ENCODE results near the gene CISTR.
"Not testable (repeated sequence)": the region's sequence is repeated elsewhere in the genome, so short reads cannot be mapped to it uniquely, and the experiment has no call there.

The CISTR gene

DNA sequence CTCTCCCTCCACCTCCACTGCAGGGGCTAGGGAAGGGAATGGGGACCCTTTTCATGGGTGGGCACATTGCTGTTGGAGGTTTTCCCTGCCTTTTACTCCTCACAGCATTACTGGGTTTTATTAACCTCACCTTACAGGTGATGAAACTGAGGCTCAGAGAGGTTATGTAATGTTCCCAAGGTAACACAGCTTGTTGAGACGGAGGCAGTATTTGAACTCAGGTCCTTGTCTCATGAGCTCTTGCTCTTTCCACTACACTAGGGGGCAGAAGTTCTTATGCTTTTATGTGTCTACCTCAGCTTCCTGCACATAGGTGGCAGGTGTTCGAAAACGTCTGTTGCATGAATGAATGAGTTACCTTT lies 11.7 kb downstream of the CISTR start:
- no peak for DNase-seq

DNA sequence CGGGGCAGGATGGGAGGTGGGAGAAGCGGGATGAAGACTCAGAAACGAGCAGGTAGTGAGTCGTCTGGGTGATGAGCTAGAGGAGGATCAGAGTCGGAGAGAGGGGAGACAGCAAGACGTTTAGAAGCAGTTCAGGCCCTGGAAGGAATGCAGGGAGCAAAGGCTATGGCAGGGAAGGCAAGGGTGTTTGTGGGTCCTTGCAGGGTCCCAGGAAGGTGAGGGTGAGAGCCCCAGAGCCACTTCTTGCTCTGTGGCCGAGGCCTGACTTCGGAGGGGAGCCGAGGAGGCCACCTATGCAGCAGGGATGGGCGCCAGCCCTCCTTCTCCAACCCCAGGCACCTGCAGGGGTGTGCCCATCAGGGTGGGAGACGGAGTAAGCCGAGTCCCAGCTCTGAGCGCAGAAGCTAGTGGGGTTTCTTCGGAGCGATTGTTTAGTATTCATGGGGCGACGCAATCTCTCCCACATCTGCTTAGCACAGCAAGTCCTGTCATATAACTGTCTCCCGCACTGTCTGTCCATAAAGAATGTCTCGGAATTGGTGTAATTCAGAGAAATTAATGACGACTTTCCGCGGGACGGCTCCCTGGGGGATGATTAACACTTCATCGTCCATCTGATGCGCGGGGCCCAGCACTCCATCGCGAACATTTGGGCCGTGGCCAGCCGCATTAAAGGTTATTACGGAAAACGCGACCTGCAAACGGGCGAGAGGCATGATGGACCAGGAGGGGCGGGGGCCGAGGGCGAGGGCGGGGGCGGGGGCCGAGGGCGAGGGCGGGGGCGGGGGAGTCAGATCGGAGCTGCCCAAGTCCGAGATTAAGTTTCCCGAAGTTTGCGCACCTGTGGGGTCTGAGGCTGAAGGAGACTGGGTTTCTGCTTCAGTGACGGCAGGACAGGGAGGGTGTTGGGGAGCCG lies 12.3 kb downstream of the CISTR start:
- no peak for DNase-seq

DNA sequence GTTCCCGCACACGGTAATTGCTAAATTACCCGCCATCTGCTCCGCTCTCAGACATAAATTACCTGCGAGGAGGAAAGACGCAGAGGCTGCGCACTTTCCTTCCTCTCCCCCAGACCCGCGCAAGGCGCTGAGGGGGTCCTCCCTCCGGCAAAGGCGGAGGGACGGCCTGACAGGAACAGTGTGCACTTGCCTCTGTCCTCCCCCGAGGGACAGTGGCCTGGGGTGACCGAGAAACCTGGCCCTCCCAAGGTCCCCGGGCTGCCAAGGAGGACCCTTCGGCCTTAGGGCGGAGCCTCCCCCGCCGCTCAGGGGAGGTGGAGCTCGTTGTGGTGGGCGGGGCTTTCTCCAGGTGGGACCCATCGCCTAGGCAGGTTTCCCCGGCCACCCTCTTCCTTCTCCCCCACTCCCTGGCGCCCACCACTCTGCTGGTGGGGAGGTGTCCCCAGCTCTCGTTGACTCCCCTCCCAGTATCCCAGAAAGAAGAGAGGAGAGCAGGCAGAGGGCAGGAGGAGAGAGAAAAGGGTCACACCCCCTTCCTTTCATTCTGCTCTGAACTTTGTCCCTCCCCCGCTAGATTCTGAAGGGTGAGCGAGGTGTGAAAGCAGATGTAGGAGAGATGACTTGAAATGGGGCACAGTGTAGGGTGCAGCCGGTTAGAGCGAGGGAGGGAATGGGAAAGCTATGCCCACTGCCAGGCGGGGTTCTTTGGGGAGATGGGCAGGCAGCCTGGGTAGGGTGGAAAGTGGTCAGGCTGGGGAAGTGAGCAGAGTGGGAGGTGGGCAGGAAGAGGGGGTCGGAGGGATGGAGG lies 13.2 kb downstream of the CISTR start:
- no peak for DNase-seq

DNA sequence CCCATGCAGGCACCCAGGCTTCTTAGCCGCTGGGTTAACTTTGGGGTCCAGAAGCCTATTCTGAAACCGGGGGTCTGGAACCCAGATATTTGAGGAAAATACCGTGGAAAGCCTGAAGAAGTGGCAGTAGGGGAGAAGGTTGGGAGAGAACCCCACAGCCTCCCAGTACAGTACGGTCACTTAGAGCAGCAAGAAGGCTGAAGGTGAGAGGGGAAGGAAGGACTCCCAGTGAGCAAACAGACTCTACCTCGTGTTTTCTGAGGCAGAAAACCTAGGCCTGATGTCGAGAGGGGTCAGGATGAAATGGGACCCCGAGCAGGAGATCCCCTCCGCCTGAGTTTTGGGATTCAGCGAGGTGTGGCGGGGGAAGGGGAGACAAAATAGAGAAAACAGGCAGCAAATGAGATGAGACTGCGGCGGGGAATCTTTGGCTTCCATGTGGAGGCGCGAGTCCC lies 13.8 kb downstream of the CISTR start:
- no peak for DNase-seq

DNA sequence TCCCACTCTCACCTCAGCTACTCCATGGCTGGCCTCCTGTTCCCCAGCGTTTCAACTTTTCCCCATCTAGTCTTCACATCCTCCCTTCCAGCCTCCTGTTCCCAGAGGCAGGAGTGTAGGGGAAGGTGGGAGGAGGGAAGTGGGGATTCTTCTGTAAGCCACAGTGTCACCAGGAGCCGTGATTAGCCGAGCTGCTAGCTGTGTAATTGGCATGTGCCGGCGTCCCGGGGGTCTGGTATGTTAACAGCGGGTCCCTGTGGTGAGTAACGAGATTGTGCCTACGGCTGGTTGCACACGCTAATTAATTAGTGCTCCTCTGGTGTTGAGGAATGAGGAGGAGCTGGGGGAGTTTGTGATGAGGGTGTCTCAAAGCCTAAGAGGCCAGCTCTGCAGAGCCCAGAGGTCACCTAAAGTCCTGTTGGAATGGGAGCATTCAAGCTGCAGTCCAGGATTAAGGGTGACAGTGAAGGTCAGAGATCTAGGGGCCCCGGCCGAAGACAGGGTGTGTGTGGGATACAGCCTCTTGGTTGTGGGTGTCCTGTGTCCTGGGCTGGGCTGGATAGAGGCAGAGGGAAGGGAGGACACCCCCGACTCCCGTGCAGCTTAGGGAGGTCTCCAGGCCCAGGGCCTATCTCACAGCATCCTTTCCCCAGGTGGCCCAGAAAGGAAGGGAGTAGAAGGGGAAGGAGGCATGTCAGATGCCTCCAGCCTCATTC lies 14.5 kb downstream of the CISTR start:
- DNase-seq, result no peak

DNA sequence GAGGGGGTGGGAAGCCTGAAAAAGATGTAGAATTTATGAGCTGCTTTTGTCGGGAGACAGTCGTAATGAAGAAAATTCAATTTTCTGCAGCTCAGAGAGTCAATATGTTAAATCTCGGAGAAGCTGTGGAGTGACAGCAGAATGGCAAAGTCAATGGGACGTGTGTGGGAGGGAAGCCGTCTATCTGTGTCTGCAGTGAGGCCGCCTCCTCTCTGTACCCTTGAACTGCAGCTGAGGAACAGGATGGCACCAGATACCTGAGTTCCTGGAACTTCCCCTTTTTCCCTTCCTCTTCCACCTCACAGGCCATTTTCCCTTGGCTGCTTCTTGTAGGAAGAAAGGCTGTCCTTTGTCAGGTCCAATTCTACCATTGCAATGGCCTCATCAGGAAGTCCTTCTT lies 15.2 kb downstream of the CISTR start:
- DNase-seq, result no peak

DNA sequence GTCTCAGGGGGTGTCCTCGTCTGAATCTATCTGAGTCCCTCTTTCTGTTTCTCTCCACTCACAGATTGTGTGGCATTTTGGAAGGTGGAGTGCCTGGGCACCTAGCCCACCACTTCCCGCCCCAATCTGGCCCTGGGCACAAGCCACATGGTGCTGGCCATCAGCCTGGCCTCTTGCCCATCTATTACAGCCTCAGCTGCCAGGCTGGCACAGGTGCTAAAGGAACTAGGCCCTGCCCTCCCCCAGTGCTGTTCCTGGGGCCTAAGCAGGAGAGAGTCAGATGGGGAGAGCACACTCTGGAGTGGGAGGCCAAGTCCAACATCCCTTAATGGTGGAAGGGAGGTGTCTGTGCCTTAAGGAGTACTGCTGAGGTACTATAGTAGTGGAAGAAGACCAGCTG lies 16.2 kb downstream of the CISTR start:
- no peak for DNase-seq

DNA sequence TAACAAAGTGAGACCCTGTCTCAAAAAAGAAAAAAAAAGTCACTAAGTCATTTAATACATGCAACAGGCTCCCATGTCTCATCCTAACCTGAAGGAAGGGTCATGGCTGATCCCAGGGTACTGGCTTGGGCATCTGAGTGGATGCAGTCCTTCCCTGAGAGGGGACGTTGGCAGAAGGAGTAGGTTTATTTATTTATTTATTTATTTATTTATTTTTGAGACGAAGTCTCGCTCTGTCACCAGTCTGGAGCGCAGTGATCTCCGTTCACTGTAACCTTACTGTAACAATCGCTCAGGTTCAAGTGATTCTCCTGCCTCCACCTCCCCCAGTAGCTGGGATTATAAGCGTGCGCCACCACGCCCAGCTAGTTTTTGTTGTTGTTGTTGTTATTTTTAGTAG lies 17.4 kb downstream of the CISTR start:
- no peak for DNase-seq

DNA sequence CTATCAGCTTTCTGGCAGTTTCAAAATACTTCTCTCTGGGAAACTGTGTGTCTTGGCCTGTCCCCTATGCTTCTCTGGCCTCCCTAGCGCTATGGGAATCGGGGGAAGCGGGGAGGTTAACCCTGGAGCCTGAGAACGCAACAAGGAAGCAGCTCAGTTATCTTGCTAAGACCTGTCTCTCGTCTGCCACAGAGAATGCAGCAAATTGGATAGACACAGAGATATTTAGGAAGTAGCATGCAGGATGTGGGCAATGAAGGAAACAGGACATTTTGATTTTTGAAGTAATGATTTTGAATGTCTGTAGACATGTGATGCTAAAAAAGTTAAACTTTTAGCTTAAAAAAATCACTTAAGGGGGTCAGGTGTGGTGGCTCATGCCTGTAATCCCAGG lies 18.0 kb downstream of the CISTR start:
- peak; percentile 38 for DNase-seq

DNA sequence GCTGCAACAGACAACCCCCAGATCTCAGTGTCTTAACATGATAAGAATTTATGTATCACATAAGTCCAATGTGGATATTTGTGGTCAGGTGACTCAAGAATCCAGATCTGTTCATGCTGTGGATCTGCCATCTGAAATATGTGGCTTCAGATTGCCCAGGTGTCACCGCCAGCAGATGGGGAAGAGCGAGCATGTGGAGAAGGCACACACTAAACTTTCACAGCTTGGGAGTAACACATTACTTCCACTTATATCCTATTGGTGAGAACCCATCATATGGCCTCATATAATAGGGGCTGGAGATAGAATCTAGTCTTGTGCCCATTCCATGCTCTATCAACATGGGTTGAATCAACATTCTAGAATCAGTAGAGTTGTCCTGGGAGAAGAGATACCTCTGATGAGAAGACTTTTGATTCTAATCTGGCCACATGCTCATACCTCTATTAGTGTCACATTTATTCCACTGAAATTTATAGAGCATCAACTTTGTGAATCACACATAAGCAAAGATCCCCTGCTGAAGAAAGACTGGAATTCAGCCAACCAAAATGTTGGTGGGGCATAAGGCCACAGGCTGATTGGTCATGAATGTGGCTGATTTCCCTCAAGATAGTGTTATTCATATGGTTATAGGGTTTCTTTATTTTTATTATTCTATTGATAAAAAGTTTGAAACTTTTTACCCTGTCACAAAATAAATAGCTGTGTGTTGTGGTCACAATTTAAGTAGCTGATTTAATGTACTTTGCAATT lies 18.6 kb downstream of the CISTR start:
- DNase-seq, result no peak

DNA sequence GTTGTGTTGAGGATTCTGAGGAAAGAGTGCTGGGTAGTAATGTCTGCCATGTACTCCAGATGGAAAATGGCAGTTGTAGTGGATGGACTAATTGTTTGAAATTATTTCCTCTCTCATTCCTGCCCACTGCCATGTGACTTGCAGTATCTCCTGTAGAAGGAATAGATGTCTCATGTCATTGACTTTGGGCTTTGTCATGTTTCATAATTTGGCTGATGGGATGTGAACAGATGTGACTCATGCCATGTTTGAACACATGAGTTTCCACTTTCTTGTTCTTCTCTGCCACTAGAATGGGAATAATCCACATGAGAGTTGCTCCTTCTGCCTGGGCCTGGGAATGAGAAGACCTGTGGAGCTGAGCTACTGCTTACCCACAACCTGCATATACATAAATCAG lies 22.1 kb downstream of the CISTR start:
- no peak for DNase-seq

DNA sequence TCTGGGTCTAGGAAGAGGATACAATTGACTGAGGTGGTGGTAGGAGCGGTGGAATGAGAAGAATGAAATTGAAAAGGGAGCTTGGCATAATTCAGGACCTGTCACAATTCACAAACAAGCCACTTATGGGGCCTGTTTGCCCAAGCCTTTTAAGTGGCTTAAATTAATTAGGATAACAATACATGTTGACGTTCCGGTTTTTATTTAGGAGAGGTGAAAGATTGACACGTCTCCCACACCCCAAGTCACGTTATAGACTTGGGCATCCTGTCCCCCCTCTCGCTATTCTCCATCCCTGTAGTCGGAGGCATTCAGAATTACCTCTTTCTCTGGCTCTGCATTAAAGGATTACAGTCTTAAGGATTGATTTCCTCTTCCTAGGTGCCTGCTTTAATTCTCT lies 23.6 kb downstream of the CISTR start:
- no peak for DNase-seq

DNA sequence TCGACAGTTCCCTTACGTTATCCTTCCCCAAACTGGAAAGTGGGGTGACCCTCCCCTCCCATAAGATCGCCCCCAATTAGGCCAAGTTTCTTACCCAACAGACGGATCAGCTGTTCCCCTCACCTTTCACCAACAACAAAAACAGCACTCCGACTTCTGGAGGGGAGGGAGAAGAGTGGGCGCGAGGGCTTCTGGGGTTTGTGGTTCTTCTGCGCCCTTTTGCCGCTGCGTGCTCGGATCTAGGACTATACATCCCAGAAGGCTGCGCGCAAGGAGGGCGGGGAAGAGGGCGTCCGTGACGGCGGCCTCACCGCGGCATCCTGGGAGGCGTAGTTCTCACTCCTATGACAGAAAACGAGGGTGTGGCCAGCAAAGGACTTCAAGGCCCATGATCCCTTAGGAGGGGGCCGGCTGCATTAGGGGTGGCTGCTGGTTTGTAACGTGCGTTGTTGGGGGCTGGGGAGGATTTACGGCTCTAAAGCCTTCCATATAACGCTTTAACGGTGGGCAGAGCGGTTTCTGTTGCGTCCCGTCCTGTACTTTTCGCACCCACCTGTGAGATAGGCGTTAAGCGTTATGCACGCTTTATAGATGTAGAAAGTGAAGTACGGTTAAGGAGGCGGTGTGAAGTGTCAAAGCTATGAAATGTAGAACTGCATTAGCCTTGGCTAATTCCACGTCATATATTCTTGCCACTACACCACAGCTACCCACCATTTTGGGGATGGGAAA lies 24.3 kb downstream of the CISTR start, which contains the start of gene CALCOCO1:
CALCOCO1 (minus strand) TSS at position 143 of the 732 bp plus-strand sequence. CDS start 2,210 bp downstream, outside the sequence.
- peak; percentile 100 for DNase-seq

DNA sequence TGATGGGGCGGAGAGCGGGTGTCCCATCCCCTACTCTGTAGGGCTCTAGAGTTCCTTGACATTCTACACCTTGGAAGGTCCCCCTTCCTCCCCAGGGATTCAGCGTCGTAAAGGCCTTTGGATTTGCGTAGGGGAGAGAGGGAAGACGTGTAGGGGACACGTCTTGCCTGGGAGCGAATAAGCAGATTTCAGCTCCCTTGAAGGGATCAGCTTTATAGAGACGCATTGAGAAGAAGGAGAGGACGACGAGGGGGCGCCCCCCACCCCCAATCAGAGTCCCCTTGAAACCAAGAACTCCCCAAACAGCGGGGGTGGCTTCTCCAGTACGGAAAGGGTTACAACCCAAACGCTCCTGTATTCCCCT lies 24.9 kb downstream of the CISTR start:
- no peak for DNase-seq

DNA sequence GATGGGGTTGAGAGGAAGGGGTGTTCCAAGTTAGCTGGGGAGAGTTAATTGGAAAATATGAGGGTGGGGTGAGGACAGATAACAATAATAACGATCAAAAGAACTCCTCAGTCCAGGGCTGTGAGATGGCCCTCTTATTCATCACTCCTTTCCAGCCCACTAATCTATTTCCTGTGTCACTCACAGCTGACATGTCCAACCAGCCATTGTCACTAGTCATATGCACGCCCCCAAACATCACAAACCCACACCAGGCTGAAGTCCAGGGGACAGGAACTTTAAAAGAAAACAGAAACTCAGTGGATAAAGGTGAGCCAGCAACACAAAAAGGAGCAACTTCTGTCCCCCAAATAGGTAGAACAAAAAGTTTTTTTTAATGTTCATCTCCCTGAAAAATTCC lies 25.4 kb downstream of the CISTR start:
- DNase-seq, result peak; percentile 65

DNA sequence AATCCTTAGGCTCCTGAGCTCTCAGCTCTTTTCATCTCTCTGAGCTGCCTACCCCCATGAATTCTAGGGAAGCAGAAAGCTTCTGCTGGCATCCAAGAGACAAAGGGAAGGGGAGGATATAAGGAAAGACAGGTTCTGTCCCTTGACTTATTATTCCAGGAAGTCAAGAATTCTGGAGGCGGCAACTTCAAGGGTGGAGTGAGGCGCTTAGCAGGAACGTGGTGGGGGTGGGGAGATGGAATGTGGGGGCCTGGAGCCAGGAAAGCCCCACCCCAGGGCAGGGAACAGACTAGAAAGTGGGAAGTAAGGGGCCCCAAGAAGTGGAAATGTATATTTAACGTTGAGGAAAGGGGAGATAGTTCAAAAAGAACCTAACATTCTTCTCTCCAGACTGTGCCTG lies 26.0 kb downstream of the CISTR start:
- DNase-seq, result no peak

DNA sequence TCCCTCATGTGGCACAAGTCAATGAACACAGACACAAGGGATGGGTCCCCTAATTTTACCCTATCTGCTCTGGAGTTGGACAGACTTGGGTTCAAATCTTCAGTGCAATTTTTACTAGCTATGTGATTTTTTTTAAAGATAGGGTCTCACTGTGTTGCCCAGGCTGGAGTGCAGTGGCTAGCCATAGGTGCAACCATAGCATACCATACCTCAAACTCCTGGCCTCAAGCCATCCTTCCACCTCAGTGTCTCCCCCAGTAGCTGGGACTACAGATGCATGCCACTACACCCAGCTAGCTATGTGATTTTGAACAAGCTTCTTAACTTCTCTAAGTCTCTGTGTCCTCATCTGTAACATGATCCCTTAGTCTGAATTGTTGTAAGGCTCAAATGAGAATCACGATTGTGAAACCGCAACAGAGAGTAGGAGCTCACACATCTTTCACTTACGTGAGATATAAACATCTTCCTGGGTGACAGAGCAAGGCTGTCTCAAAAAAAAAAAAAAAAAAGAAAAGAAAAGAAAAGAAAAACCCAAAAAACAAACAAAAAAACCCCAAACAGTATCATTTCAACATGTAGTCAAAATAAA lies 29.2 kb downstream of the CISTR start:
- no peak for DNase-seq

DNA sequence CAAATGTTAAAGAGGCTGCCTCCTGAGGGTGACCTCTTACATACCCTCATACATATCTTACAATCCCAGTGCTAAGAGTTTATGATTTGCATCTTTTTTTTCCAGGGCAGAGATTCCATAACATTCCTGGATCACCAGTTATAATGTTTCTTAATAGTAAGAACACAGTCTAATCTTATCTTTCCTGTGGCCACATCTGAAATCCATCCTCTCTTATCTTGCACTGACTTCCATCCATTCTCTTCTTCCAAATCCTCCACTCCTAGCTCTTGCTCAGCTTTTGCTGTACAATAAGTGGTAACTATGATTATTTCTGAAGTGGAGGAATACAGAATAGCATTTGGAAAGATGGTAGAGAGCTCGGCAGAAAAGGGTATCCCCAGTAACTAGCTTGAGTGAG lies 30.8 kb downstream of the CISTR start:
- no peak for DNase-seq

DNA sequence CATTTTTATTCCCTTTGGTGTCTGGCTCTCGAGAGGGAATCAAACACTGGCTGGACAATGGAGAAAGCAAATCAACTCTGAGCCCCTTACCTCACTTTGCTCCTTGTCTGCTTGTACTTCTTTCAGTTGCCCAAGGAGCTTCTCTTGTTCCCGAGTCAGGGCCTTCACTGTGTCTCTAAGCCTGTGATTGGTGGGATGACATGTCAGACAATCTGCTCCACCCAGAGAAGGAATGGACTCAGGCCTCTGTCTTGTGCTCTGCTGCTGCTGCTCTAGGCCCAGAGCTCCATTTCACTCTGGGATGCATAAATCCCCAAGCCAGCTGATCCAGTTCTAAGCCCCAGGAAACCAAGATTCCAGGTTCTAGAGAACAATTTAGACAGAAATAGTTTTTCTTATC lies 32.1 kb downstream of the CISTR start:
- no peak for DNase-seq

DNA sequence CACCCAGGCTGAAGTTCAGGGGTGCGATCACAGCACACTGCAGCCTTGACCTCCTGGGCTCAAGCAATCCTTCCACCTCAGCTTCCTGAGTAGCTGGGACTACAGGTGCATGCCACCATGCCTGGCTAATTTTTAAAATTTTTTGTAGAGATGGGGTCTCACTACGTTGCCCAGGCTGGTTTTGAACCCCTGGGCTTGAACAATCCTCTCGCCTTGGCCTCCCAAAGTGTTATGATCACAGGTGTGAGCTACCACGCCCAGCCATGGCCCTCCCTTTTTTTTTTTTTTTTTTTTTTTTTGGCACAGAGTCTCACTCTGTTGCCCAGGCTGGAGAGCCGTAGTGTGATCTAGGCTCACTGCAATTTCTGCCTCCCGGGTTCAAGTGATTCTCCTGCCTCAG lies 33.2 kb downstream of the CISTR start:
- not testable (repeated sequence) for DNase-seq

DNA sequence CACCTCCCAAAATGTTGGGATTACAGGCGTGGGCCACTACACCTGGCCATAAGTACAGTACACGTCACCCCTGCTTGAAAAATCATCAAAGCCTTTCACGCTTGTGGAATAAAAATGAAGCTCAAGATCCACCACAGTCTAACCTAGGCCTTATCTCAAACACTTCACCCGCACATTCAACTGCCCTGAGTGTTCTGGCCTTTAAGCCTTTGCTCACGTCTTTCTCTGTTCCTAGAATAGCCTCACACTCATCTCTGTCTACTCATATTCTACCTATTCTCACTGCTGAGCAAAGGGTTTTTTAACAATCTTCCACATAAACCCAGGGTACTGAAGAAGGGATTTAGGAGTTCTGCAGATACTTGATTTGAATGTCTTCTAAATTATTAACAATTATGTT lies 34.5 kb downstream of the CISTR start:
- no peak for DNase-seq

DNA sequence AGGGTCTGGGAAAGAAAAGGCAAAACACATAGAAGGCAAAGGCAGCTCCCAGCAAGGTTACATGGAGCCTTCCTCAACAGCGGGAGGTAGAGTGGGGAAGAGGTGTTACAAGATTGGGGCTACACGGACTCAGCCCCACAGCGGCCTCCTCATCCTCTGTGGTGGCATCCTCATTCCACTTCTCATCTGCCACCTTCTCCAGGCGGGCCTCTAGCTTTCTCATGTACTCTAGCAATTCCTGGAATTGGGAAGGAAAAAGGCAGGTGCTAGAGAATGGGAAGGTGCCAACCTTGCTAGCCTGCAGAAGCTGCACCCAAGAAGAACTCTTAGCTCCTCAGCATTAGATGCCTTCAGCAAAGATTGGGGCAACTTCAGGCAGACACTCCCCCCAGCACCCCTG lies 37.8 kb downstream of the CISTR start:
- no peak for DNase-seq

Data from hematopoietic multipotent progenitor cell treated with erythropoietin and hydrocortisone succinate and interleukin-3 and kit ligand, for 4 days (in vitro differentiated cells).